ENCODE data around the gene FNDC3B.
"Not testable (repeated sequence)": the region's sequence is repeated elsewhere in the genome, so short reads cannot be mapped to it uniquely, and the experiment has no call there.

Gene FNDC3B

DNA sequence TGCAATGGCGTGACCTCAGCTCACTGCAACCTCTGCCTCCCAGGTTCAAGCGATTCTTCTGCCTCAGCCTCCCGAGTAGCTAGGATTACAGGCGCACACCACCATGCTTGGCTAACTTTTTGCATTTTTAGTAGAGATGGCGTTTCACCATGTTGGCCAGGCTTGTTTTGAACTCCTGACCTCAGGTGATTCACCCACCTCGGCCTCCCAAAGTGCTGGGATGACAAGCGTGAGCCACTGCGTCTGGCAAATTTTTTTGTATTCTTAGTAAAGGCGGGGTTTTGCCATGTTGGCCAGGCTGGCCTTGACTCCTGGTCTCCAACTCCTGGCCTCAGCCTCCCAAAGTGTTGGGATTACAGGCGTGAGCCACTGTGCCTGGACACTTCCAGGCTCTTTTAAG, 215.9 kb downstream of the FNDC3B start:
- DNase-seq; intact Hi-C loops (cut with DNase I): not testable (repeated sequence)

DNA sequence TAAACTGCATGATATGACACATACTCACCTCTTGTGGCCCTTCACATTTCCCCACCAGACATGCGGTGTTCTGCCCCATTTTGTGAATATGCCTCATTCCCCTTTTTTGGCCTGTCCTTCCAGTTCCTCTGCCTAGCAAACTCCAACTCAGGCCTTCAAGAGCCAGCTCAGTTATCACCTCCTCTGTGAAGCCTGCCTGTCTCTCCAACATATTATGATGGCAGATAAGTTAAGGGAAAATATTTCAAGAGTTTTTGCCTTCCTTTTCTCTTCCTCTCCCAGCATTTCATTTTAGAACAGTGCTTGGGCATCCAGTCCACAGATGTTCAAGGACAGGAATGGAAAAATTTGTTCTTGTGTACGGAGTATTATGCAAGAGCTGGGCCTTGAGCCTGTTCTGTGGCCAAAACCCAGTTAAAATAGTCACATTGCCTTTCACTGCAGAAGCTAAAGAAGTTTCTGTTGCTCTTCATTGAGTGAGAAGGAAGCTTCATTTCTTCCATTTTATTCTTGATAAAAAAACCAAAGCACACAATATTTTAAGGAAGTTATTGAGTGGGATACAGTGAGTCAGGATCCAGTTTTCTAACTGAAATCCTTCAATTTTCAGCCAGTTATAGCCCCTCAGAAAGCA, 216.8 kb downstream of the FNDC3B start:
- intact Hi-C loops (cut with DNase I) = no loop called here
- peak in 1 of 42 donors; percentile 7 for DNase-seq

- intact Hi-C loops (cut with DNase I) = no loop called here
- no peak for DNase-seq
Observed at GRCh38 chr3:172257648-172258400, 218.4 kb downstream of the FNDC3B start.

DNA sequence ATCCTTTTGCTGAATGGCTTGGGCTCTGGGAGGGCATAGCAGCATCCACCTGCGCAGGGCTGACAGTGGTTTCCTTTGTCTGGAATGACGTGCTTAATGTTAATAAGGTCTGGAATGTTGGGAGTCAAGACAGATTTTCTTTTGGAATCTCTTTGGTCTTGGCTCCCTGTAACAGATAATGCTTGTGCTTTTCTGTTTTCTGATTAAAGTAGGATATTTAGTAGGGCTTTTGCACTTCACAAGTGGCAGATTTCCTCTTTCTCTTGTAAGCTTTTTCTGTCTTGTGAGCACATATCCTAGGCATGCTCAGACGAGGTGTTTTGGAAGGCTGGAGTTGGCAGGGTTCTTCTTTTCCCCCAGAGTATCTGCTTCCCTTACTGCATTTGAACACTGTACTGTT, 219.2 kb downstream of the FNDC3B start:
- intact Hi-C loops (cut with DNase I) = no loop called here
- DNase-seq = no peak

GRCh38 chr3:172259111-172259541, 219.7 kb downstream of the FNDC3B start:
- intact Hi-C loops (cut with DNase I) = no loop called here
- peak in 3 of 42 donors; percentile 5 to 43 (median 10) for DNase-seq

DNA sequence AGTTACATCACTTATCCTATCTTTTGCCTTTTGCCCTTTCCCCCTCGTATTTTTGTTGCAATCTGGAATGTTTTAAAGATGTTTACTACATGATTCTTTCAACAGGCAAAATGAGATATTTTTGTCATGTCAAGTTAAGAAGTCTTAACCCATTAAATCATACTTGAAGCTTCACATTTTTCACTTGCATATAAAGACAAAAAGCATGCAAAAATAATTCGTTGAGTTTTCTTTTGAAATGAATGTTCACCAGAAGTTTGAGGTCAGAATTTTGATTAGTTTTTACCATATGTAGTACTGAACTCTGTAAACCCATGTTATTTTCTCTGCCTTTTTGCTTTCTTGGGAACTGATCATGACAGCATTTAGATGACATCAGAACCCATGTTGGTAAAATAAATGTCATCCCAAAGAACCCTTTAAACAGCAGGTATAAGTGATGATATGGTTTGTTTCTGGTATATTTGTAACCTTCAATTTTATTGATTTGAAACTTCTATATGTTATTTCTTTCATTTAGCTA, 220.4 kb downstream of the FNDC3B start:
- DNase-seq = no peak
- intact Hi-C loops (cut with DNase I) = no loop called here

GRCh38 chr3:172260381-172260780, 221.0 kb downstream of the FNDC3B start:
- intact Hi-C loops (cut with DNase I) = no loop called here
- no peak for DNase-seq

- intact Hi-C loops (cut with DNase I) = no loop called here
- DNase-seq = no peak
Observed at GRCh38 chr3:172261054-172261453, 221.7 kb downstream of the FNDC3B start.

- intact Hi-C loops (cut with DNase I) = no loop called here
- DNase-seq = no peak
Observed at GRCh38 chr3:172262991-172263608, 223.7 kb downstream of the FNDC3B start.

GRCh38 chr3:172263781-172264486, 224.6 kb downstream of the FNDC3B start:
- intact Hi-C loops (cut with DNase I) = no loop called here
- DNase-seq = no peak

- no peak for DNase-seq
- intact Hi-C loops (cut with DNase I) = no loop called here
Observed at GRCh38 chr3:172266103-172266502, 226.7 kb downstream of the FNDC3B start.

DNA sequence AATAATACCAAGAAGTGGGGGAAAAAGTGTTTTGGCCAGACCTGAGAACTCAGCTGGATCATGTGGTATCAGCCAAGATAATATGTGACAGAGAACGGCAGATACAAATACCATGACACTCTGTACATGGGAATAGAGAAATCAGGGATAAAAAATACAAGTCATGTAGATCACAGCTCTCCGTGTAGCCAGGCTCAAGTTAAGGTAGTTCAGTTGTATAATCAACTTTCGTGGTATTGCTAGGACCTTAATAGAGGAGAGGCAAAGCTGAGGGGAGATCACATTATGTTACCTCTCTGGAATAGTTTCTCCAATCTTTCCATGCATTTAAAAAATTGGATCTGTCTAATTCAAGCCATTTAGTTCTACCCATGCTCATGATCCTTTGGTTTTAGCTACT, 229.0 kb downstream of the FNDC3B start:
- intact Hi-C loops (cut with DNase I) = no loop called here

GRCh38 chr3:172268868-172269267, 229.5 kb downstream of the FNDC3B start:
- DNase-seq = no peak
- intact Hi-C loops (cut with DNase I) = no loop called here

More for the DNA sequence above, 229.0 kb downstream of the FNDC3B start:
- DNase-seq = no peak

- intact Hi-C loops (cut with DNase I) = no loop called here
- no peak for DNase-seq
Observed at GRCh38 chr3:172270557-172271166, 231.3 kb downstream of the FNDC3B start.

DNA sequence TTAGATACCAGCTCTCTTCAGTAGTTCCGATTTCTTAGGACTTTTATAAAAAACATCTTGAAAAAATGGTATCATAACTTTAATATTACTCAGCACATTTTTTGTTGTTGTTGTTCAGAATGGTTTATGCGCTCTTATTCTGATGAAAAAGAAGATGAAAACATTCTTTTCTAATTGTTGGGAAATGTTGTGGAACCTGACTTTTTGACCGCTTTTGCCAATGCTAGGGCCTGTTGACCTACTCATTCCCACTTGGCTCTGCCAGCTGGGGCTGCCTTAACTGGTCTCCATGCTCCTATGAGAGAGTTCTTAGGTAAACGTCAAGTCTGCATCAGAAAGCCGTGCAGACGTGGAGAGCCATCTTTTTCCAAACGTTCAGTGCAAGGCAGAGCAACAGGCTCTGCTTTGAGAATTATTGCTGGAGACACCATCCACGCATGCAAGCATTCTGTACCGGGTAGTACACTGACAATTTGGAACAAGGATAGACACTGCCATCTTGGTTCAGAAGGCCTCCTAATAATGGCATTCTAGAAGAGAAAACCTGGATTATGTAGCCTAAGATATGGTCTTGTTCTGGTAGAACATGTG, 232.1 kb downstream of the FNDC3B start:
- DNase-seq = no peak
- intact Hi-C loops (cut with DNase I) = no loop called here

DNA sequence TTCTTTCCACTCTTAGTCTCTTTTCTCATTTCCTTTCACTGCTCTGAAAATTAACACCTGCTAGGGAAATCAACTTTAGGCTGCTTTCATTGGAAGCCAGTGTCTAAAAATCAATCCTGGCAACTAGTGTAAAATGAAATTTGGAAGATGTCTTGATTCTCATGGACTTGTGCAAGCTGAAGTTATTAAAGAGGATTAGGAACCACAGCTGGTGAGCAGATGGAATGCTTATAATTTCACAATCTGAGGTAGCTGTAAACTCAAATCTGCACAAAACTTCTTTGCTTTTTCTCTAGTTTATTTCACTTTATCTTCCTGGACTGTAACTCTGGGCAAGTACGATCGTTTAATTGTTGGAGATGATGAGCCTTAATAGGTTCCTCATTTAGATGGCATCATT, 233.3 kb downstream of the FNDC3B start:
- intact Hi-C loops (cut with DNase I) = no loop called here
- no peak for DNase-seq

GRCh38 chr3:172273378-172273777, 234.0 kb downstream of the FNDC3B start:
- DNase-seq = no peak
- intact Hi-C loops (cut with DNase I) = no loop called here

DNA sequence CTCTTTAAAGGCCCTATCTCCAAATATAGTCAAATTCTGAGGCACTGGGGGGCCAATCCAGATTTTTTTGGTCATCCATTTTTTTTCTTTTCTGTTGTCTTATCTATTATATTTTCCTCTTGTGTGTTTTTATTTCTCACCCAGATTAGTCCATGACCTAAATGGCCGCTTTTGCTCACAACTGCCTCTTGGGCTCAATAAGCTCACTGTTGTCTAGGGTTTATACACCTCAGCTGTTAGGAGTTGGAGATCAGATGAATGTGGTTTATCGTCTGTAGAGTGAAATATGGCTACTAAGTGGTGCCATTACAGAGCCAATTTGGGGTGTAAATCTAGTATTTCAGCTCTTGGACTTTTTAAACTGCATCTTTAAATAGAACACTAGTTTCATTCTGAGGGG, 235.5 kb downstream of the FNDC3B start:
- intact Hi-C loops (cut with DNase I) = no loop called here
- no peak for DNase-seq

DNA sequence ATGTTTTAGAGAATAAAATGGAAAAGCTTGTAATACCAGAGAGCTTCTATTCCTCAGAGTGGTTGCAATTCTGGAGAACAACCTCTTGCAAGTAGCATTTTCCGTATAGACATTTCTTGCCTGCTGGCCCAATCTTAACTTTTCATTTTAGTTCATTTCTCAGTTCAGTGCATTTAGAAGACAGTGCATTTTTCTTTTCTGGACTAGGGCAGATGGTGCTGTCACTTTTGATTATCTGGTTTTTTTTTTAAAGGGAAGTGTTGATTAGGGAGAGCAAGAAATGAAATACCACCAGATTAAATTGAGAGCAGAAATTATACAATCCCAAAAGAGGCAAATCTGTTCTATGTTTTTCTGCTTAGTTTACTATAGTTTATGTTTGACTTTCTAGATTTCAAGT, 236.2 kb downstream of the FNDC3B start:
- intact Hi-C loops (cut with DNase I) = no loop called here
- DNase-seq = no peak

All from head of caudate nucleus (tissue), 42 donors.